Right renal cortex interstitium (tissue), 3 donors: Measurements from ENCODE around the gene ZFHX3. TPM values are rescaled to one million over a fixed set of nuclear protein-coding genes. Genes with fewer than 3 reads are reported as not detected.
"Not testable (repeated sequence)": the region's sequence is repeated elsewhere in the genome, so short reads cannot be mapped to it uniquely, and the experiment has no call there.

ENCODE experiments used
- DNase-seq, 3 donors: peaks; one replicate each; pipeline ENCODE4 v3.0.0-alpha.2; 2013; ENCODE audit warnings: low read depth in 3 of 3, low spot score in 2 of 3
- polyA plus RNA-seq, 3 donors: library from polyadenylated mRNA; unstranded; fragments of 120-200 nt; gene quantifications; one replicate each; pipeline ENCODE4 v1.2.1, GENCODE V29; 2013; ENCODE audit not compliant: insufficient read length in 3 of 3

ZFHX3 gene
- polyA plus RNA-seq, 3 donors: 16.5 to 18.9 (median 18.7) TPM

DNA sequence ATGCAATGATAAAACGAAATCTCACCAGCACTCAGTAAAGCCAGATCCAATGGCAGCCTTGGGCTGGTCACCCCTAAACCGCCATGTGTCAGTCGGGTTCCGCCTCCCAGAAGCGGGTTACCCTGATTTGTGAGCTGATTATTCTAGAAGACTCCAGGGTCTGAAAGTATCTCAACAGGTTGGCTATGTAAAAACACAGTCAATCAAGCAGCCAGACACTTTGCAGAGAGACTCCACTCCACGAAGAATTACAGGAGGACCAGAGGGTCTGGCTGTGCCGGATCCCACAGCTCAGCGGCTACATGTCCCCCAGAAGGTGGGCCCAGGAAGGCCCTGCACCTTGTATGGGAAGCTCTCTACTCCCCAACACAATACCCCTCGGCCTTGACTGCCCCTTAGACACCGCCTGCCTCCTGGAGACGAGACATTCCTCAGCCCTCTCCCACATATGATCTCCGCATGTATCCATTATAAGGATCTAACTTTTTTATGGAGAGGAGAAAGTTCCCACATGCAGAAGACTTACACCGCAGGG is 23.3 kb downstream of the ZFHX3 start:
- DNase-seq: no peak

DNA sequence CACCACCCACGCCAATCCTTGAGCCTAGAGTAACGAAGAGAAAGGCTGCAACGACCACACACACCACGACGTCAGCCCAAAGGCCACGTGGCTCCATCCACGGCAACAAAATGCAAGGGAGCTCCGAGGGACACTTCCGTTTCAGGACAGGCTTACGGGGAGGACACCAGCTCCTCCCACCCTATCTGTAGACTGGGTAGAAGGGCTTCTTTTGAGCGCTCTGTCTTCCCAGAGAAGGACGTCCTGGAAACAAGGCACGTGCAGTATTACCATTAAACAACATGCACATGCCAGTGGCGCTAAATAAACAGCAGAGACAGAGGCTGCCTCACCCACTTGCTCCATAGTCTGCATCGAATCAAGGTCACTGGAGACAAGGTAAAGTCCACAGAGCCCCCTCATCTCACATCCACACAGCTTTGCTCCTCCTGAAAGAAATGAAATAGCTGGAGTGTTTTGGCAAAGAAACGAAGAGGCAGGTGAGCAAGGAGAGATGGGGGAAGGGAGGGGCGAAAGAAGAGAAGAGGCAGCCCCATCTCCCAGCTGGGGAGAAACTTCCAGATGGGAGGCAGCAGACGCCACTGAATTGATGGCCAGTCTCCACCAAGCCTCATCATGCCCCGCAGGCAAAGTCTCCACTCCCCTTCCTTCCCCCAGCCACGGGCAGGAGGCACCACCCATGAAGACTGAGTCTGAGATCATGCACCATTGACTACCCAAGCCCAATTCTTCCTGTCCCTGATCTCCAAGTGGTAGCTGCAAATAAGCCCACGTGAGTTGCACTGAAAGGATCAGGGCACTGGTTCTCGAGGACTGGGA is 24.0 kb downstream of the ZFHX3 start:
- no peak for DNase-seq

DNA sequence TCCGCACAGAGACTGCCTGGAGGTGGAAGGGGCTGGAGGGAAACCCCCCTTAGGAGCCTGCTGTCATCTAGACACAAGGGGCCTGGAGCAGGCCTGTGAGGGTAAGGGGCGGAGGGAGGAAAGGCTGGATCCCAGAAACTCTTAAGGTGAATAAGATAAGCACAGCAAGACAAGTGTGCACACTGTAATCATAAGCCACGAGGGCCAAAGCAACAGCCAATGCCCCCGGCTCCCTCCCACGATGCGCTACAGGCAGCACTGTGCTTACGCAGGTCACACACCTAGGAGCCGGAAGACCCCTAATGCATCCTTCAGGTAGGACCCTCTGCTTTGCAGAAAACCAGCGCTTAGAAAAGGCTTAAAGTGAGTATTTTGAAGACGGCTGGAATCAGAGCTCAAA is 24.6 kb downstream of the ZFHX3 start:
- no peak for DNase-seq

DNA sequence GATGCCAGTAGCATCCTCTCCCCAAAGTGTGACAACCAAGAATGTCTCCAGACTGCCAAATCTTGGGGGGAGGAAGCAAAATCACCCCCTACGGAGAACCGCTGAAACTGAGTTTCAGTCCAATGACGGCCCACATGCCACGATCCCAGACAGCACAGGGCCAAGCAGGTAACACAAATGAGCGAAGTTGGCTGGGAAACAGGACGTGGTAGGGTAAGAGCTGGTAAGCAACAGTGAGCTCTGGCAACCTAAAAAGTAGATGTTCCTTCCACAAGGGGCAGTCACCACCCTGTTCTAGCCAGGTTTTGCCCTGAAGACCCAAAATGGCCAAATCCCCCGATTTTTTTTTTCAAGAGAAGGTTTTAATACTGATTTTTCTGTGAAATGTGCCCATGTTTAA is 25.4 kb downstream of the ZFHX3 start:
- no peak for DNase-seq

DNA sequence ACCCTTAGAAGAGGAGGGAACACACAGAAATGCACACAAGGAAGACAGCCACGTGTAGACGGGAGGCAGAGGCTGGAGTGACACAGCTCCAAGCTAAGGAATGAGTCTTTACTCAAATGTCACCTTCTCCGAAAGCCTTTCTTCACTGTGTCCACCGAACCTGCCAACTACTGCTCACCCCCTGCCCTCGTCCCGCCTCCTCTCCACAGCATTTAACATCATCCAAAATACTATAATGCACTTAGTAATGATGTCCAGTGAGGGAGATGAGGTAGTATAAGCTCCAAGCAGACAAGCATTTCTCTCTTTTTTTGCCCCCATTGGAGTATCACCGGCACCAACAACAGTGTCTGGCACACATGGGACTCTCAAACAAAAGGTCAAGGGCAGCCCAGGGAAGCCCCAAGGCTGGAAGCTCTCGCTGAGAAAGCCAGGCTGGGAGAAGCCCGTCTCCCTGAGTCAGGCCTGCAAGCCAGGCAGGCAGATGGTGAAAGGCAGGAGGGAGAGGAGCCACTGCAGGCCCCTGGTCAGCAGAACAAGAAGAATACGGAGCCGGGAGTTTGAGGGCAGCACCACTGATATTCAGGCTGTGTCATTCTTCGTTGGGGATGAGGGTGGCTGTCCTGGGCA is 25.9 kb downstream of the ZFHX3 start:
- DNase-seq: no peak

DNA sequence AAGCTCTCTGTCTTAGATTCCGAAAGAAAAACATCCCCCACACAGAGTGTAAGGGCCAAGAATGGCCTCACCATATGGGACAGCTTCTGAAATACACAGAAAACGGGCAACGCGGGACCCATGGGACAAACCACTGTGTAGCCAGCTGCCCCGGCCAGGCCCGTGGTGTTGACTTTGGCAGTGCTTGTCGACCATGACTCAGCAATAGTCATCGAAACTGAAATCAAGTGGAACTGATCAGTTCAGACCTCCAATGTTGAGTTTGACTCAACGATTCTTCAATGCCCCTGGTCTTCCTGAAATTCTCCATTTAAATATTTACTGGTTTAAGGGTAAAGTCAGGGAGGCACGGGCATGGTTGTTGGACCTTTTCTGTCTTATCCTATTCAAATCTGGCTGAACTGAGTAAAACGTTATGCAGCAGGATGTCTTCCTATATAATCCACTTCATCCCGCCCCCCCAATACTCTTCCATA is 27.5 kb downstream of the ZFHX3 start:
- no peak for DNase-seq

DNA sequence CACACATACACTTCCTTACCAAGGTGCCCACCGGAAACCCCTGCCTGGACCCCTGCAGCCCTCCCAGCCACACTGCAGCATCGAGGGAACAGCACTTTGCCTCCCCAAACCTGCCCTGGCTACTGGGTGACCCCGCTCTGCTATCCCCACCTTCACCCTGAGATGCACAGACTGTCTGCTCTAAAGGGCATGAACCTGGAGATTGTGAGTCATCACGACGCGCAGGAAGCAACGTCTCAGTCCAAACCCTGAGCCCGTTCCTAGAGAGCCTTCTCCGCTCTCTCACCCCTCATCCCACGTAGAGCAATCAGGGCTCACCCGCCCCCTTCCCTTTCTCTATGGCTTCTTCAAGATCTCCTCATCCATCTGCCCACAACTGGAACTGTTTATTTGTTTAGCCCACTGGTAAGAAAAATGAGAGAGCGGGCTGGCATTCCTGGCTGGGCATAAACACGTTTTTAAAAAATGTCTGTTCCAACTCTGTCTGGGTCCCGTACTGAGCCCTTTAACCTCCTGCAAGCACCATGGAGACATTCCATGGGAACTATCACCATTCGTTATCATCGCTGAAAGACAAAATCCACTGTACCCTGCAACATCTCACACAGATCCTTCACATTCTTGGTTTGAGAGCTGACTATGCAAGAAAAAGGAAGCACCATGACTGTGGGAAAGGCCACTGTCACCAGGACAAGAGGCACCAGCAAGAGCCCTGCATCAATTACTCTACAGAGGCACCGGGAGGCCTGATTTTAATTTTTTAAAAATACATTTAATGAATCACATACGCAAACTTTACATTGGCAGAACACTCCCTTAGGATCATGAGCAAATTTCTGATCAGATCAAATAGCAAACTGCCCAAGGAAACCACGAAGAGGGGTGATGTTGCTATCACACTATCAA is 28.2 kb downstream of the ZFHX3 start:
- DNase-seq: no peak

DNA sequence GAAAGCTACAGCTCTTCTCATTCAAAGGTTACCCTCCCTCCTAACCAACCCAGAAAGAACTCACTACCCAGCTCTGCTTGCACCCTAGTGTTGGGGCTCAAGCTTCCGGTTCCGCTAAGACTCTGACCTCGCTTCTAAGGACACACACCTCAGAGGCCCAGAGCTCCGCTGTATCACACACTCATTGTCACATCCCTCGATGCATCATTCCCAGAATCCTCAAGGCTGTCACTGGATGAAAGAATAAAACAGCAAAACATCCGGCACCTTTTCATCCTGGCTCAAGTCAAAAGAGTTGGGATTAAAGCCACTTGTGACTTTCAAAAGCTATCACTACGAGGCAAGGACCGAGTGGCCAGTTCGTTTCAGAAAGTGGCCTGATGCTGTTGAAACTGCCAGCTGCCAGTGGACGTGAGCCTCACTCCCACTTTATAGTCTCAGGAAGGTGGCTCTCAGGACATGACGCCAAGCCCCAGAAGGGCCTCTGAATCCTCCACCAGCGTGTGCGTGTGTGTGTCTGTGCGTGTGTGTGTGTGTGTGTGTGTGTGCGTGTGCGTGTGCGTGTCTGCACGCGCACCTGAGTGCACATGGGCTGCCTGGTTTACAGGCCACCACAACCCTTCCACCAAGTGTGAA is 29.0 kb downstream of the ZFHX3 start:
- no peak for DNase-seq

DNA sequence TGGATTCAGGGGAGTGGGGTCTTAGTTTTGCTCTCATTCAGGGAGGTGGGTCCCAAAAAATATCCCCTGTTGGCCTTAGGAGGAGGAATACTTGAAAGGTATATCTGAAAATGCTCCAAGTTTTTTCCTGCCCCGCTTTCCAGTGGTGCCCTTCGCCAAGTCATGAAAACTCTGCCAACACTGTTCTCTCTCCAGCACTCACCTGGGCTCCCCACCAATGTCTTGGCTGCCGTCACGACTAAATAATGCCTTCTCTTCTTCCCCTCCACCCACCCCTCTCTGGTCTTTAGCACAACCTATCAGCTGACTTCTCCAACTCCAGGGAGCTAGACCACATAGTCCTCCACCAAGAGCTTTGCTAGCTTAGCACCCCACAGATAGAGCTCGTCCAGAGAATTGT is 30.6 kb downstream of the ZFHX3 start:
- DNase-seq: no peak

DNA sequence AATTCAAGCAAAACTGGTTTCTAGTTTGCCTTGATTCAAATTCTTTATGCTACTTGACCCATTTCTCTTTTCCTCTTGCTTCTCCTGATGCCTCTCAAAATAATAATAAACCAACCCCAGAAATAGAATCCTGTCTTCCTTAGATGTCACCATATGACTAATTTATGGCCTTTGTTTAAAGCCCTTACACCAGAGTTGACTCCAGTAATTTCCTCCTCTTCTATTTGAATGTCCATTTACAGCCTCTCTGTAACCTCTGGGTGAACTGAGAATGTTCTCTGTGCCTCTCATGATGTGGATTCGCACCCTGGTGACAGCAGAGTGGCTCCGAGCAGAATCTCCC is 31.5 kb downstream of the ZFHX3 start:
- no peak for DNase-seq

DNA sequence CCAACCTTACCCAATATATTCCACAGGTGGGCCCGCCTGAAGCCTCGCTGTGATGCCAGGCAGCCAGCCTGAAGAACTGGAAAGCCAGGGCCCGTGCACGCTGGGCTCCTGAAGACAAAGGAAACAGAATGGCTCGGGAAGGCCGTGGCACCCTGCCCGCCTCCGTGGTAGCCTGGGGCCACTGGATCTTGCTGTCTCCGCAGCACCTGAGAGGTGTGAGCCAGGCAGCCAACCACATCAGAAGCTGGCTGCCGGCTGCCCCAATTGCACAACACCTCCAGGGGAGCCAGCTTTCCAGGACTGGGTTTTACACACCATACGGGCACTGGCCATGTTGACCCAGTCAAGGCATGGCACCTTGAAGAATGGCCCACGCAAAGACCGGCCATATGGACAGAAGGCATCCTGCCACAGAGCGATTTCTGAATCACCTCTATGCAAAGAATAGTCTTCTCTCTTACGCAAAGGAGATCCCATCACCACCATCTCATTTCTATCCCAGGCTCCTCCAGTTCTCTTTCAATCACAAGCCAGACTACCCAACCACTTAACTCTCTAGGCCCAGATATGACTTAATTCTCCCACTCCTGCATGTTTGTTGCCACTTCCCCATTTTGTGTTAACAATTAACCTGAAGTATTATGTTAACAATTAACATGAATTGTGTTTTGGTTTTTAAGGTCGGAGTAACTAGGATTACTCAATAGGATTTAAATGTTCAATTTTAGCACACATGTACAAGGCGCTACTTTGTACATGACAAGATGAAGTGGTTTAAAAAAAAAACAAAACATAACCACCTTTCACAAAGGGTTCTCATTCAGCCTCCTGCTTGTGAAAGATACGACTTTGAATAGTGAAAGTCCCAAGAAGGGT is 32.1 kb downstream of the ZFHX3 start:
- DNase-seq: no peak

DNA sequence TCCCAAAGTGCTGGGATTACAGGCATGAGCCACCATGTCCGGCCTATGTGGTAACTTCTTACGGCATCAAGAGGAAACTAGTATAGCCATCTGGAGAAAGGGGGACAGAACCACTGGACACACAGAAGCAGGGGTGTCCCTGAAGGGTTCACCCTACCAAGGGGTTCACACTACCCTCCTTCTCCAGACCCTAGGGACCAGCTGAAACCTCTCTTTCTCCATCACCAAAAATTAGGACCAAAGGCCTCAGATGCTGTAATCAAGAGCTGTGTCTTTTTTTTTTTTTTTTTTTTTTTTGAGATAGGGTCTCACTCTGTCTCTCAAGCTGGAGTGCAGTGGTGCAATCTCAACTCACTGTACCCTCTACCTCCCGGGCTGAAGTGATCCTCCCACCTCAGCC is 33.2 kb downstream of the ZFHX3 start:
- no peak for DNase-seq

DNA sequence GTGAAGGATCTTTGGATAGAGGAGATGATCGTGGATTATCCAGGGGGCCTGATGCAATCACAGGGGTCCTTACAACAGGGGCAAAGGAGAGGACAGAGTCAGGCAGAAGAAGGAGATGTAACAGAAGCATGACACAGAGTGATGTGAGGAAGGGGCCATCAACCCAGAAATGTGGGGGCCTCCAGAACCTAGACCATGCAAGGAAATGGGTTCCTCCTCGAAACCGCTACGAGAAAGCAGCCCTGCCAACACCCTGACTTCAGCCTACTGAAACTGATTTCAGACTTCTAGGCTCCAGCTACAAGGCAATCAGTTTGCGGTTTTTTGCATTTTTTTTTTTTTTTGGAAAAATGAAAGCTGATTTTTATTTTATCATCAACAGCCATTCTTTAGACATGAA is 34.0 kb downstream of the ZFHX3 start:
- no peak for DNase-seq

DNA sequence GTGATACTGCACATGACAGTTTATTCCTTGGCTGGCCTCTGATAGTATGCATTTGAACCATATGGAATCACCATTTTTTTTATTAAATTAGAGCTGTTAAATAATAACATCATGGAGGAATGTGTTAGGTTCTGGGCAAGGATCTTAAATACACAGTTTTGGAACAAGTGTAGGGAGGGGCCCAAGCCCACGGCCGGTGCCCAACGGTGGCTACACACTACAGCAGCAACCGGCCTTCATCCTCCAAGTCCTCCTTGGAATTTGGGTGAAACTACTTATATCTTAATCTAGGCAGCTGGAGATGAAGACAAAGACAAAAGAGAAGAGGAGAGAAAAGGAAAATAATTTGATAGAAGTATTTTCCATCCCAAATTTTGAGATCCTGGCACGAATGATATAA is 35.6 kb downstream of the ZFHX3 start:
- no peak for DNase-seq

DNA sequence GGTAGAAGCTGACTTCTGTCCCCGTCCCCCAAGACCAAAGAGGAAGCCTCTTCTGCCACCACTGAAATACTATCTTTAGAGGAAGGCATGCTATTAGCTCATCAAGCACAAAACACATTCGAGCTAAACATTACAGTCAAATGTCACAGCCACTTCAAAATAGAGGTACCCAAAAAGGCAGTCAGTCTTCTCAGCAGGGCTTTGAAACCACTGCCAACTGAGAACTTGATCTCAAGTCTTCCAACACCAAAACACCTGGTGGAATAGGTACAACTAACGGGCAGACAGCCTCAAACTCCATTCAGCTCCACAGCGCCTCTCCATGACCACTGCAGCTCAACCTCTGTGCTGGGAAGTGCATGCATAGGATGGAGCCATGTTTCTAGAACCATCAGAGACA is 36.0 kb downstream of the ZFHX3 start:
- DNase-seq: no peak

DNA sequence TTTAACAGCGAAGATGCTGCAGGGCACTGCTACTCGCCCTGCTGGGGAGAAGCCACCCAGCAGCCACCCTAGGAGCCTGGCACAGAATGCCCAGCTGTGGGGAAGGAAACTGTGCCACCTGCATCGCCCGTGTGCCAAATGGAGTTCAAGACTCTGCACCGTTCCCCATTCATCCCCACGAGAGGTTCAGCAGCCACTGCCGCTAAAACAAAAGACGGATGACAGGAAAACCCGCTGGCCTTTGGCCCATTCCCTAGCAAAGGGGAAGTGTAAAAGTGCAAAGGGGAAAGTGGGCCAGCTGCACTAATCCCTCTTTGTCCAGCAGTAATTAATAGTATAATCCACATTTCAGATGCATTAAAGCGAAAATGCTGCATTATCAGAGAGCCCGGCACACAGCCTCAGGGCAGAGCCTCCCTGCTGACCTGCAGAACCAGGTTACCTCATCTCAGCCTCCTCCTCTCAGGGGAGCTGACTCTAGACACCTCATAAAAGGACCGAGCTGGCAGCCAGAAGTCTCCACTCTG is 37.7 kb downstream of the ZFHX3 start:
- no peak for DNase-seq

DNA sequence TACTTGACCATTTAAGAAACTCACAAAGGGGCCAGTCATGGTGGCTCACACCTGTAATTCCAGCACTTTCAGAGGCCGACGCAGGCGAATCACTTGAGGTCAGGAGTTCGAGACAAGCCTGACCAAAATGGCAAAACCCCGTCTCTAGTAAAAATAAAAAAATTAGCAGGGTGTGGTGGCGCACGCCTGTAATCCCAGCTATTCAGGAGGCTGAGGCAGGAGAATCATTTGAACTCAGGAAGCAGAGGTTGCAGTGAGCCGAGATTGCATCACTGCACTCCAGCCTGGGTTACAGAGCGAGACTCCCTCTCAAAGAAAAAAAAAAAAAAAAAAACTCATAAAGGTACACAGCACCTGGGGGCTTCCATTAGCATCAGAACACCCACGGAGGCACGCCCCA is 38.2 kb downstream of the ZFHX3 start:
- DNase-seq: not testable (repeated sequence)

DNA sequence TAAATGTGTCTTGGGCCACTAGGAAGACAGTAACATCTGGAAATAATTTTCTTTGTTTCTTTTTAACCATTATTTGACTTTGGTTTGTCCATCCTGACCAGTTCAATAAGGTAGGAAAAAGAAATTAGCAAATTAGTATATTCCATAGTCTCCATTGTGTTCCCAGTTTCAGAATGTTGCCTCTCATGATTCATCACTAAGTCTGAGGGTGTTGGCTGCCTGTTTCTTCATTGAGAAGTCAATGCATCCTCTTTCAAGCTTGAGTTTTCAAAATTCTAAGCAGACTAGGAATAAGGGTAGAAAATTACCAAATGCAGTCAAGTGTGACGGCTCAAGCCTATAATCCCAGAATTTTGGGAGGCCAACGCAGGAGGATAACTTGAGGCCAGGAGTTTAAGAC is 41.9 kb downstream of the ZFHX3 start:
- no peak for DNase-seq

DNA sequence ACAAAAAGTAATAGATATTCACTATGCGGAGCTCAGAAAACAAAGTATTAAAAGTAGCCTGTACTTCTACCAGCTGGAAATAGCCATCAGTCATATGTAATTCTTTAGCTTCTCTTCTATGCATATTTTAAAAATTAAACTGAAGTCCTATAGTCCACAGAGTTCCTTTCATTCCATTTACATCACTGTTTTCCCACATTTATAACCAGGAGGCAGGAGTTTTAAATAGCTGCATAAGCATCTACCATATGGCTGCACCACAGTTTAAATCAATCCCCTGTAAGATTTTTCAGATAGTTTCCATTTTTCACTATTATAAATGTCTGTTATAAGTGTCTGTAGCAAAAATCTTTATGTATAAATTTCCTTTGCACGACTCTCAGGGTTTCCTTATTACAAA is 45.1 kb downstream of the ZFHX3 start:
- no peak for DNase-seq
